GM03348 (cell line): Measurements from ENCODE around the gene KRT6A.
"Not testable (repeated sequence)": the region's sequence is repeated elsewhere in the genome, so short reads cannot be mapped to it uniquely, and the experiment has no call there.

ENCODE experiments used
- DNase-seq: peaks from one replicate; pipeline ENCODE4 v3.0.0; 2012; ENCODE audit warnings: low spot score

KRT6A gene

DNA sequence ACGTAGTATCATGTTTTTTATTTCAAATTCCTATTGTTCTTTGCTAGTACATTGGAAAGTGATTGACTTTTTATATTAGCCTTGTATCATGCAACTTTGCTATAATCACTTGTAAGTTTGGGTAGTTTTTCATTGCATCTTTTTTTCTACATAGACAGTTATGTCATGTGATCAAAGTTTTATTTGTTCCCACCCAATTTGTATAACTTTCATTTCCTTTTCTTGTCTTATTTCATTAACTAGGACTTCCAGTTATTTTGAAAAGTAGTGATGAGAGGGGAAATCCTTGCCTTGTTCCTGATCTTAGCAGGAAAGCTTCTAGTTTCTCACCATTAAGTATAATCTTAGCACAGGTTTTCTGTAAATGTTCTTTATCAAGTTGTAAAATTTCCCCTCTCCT, 9.8 kb upstream of the KRT6A start:
- no peak for DNase-seq

DNA sequence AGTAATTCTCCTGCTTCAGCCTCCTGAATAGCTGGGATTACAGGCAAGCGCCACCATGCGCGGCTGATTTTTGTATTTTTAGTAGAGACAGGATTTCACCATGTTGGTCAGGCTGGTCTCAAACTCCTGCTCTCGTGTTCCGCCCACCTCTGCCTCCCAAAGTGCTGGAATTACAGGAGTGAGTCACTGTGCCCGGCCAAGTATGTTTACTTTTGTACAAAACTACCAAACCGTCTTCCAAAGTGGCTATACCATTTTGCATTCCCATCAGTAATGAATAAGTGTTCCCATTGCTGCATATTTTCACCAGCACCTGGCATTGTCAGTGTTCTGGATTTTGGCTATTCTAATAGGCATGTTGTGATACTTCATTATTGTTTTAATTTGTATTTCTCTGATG, 8.4 kb upstream of the KRT6A start:
- DNase-seq, result no peak

DNA sequence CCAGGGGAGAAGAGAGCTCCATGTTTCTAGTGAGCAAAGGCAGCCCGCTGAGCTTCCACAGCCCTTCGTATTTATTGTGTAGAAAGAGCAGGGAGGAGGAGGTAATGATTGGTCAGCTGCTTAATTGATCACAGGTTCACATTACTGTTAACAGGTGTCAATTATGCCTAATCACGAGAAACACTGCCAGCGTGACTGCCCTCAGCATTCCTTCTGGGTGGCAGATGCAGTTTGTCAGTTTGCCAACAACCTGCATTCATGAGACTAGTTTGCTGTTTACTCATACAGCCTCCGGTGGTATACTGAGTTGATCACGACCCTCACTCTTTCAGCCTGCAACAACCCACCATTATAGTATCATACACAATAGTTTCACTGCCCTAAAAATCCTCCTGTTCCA, 7.5 kb upstream of the KRT6A start:
- DNase-seq, result not testable (repeated sequence)

GRCh38 chr12:52499806-52500560, 6.9 kb upstream of the KRT6A start:
- no peak for DNase-seq

DNA sequence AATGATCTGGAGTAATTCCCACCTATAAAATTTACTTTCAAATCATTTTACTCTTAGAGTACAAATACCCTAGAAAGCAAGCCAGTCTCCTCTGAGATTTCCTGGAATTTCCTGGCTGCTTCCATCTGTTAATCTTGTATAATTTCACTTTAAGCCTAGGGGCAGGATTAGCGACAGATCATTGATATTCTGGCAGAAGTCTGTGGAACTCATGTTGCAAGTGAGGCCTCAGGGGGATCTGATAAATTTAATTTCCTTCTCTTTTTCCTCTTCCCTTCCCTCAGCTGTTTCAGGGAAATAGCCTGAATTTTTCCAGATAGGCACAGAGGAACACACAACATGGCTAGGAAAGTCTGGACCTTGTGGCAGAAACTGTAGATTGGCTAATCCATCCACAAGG, 5.9 kb upstream of the KRT6A start:
- DNase-seq, result no peak

GRCh38 chr12:52497975-52498374, 4.9 kb upstream of the KRT6A start:
- no peak for DNase-seq

DNA sequence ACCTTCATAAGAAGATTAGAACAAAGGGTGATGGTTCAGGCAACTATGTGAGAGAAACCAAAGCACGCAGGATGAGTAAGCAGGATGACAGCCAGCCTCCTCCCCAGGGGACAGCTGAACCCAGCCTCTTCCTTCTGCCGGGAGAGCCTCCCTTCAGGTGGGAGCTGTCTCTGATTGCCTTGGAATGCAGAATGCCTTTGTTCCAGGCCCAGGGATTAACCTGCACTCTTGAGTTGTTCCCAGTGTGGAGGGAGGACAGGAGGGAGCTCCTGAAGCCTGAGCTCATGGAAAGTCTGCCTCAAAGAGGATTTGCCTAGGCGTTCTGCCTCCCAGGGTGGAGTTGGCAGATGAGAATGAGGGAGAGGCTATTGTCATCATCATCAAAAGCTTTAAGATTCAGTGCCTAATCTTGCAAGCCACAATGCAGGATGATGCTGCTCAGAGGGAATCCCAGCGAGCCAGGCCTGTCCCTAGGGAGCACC, 3.6 kb upstream of the KRT6A start:
- DNase-seq, result peak; percentile 84

DNA sequence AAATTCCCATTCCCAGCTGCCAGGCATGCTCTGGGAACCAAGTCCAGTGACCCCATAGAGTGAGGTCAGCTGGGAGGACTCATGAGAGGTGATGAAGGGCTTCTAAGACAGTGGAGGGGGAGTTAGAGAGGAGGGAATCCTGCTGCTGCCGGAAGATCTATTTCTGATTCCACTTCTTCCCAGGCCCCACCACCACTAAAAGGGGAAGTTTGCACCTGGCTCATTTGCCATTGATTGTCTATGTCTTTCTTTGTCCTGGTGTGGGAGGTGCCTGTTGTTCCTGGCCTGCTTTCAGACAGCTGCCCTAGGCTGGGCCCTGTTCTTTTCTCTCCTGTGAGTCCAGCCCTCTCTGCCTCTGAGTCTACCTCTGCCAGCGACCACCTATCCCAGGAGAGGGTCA, 3.0 kb upstream of the KRT6A start:
- no peak for DNase-seq

GRCh38 chr12:52495389-52495788, 2.3 kb upstream of the KRT6A start:
- DNase-seq, result no peak

DNA sequence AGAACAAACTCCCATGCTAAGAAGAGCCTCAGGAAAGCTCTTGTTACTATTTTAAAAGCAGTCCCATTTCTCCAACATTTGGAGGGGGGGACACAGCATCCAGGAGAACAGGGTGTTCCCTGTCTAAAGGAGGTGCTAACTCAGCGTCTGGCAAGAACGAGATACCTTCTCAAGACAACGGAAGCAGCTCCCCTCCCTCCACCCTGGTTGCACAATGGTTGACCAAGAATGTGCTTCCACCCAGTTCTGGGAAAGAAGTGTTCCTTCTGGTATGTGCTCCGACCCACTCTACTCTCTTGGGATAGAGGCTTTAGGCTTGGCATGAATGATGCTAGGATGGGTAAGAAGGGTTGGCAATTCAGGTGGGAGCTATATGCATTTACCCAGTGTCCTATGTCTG, 1.5 kb upstream of the KRT6A start:
- DNase-seq, result peak; percentile 77

- DNase-seq, result no peak
Observed at GRCh38 chr12:52494100-52494499, 1.0 kb upstream of the KRT6A start.

DNA sequence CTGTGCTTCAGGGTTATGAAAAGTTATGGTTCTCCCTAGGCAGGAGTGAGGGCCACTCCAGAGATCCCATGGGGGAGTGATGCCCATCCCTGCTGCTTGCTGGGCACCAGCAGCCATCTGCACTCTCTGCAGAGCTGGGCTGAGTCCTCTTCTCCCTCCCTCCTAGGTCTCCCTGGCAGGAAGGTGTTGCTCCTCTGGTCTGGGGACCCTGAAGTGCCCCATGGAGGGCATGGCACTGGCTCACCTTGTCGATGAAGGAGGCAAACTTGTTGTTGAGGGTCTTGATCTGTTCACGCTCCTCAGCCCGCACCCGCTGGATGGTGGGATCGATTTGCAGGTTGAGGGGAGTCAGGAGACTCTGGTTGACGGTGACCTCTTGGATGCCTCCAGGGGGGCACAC, 652 bp downstream of the KRT6A start:
- not testable (repeated sequence) for DNase-seq

DNA sequence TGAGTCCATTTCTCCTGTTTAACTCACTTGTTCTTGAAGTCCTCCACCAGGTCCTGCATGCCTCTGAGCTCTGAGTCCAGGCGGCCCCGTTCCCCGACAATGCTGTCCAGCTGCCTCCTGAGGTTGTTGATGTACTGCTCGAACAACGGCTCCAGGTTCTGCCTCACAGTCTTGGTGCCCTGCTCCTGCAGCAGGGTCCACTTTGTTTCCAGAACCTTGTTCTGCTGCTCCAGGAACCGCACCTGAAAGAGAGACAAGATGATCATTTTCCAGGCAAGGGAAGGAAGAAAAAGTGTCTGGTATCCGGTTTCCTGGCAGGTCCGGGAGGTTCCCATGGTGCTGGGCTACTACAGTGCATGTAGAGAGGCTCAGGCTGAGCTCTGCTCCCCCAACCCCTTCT, 1.6 kb downstream of the KRT6A start:
- not testable (repeated sequence) for DNase-seq

- DNase-seq, result no peak
Observed at GRCh38 chr12:52488736-52489135, 4.3 kb downstream of the KRT6A start.

GRCh38 chr12:52487744-52488443, 5.2 kb downstream of the KRT6A start:
- not testable (repeated sequence) for DNase-seq

GRCh38 chr12:52487211-52487610, 5.8 kb downstream of the KRT6A start:
- no peak for DNase-seq

DNA sequence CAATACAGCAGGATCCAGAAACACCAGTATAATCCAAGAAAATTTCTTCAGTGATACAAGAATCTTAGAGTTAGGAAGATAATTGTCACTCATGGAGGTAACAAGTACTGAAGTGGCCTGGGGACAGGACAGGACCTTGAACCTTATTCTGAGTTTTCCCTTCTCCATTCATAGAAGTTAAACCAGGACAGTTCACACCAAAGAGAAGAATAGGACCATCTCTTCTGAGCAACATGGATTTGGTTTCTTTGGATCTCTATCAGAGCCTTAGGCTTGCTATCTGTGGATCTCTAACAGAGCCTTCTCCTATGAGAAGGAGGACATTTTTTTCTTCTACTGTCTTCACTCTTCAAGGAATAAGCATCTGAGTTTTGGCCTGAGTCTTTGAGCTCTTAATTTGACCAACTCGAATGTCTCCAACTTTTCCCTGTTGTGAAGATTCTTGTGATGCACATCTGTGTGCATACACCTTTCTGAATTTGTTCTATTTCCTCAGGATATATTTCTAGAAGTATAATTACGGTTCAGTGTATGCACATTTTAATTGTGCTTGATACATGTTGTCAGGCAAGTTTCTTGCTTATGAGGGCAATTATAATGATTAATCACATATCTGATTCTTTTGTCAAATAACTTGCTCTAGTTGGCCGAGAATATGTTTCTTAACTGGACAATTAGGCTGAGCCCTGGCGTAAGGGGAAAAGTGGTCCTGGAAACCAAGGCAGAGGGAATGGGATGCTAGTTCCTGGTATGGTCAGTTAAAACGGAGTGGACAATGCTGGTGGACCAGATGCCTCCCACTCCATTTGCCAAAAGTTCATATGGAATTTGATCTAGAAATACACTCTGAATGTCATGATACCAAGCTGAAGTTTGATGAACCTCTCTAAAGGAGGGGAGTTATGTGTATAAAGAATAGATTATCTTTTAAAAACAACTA, 6.6 kb downstream of the KRT6A start:
- DNase-seq, result no peak

- no peak for DNase-seq
Observed at GRCh38 chr12:52480073-52480472, 13.0 kb downstream of the KRT6A start.

DNA sequence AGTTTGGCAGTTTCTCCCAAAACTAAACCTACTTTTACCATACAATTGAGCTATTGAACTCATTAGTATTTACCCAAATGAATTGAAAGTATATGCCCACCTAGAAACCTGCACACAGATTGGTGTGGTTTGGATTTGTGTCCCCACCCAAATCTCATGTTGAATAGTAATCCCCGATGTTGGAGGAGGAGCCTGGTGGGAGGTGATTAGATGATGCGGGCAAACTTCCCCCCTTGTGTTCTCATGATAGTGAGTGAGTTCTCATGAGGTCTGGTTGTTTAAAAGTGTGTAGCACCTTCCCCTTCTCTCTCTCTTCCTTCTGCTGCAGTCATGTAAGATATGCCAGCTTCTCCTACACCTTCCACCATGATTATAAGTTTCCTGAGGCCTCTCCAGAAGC, 15.4 kb downstream of the KRT6A start:
- no peak for DNase-seq

- no peak for DNase-seq
Observed at GRCh38 chr12:52474212-52474611, 18.8 kb downstream of the KRT6A start.

- DNase-seq, result no peak
Observed at GRCh38 chr12:52473768-52474167, 19.3 kb downstream of the KRT6A start, which contains the start of gene KRT6C. TSS of gene KRT6C (minus strand) at chr12:52473805. CDS start at chr12:52473737, 68 bp downstream.

DNA sequence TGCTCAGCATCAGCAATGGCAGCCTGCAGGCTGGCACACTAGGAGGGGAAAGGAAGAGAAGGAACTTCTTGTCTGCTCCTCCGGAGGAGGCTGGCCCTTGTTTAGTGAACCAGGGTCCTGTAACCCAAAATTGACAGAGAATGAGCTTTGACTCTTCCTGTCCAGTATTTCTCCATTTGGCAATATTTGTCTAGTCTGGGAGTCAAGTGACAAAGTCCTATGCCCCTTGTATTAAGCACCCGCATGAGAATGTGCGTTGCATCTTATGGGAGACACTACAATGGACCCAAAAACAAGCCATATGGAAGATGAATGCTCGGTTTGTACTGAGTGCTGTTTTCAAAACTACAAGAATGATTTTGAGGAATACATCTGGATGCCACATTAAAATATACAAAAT, 23.2 kb downstream of the KRT6A start:
- DNase-seq, result no peak
